PC-3 (cell line): ENCODE results near the gene C22orf23. TPM values are rescaled to one million over a fixed set of nuclear protein-coding genes. Genes with fewer than 3 reads are reported as not detected.

Experiments used
- ATAC-seq: fragments of 200-7000 bp; cut with Tn5 transposase; 2 replicates; pipeline ENCODE4 v1.9.1; 2020; ENCODE audit warnings: mild to moderate bottlenecking, moderate library complexity
- BruUV-seq: library from RNA; stranded (reverse); fragments of 400-500 nt; replicated peaks from 2 replicates; lab custom pipeline; 2021; lab: Mats Ljungman, UMichigan
- CTCF ChIA-PET: fragments of 300-600 bp; sonication (Branson Sonifier 250); formaldehyde crosslinking; loops from one replicate; lab custom pipeline; 2022; ENCODE audit warnings: antibody characterized with exemption; lab: Charles Lee
- POLR2A ChIA-PET: fragments of 300-600 bp; sonication (Branson Sonifier 250); formaldehyde crosslinking; loops from one replicate; lab custom pipeline; 2022; ENCODE audit warnings: antibody characterized with exemption; ENCODE audit not compliant: unreplicated experiment; lab: Charles Lee
- DNase-seq: peaks from one replicate; pipeline ENCODE4 v3.0.0-alpha.2; 2015
- H2AFZ ChIP-seq: fragments of 300-600 bp; sonication (generic); 2 replicates; pipeline ENCODE4 v1.6.0; 2016; ENCODE audit warnings: antibody characterized with exemption, low read length
- H3F3A ChIP-seq: fragments of 300-600 bp; sonication (generic); one replicate; pipeline ENCODE4 v1.6.0; 2017; ENCODE audit warnings: antibody characterized with exemption, low read length, control low read depth, mild to moderate bottlenecking; ENCODE audit not compliant: unreplicated experiment
- H3K27ac ChIP-seq: fragments of 300-600 bp; sonication (generic); 2 replicates; pipeline ENCODE4 v1.5.1; 2016; ENCODE audit warnings: mild to moderate bottlenecking, low read length
- H3K27me3 ChIP-seq: fragments of 300-600 bp; sonication (generic); 2 replicates; pipeline ENCODE4 v1.6.1; 2016; ENCODE audit warnings: low read length, mixed read lengths
- H3K36me3 ChIP-seq: fragments of 300-600 bp; sonication (generic); 2 replicates; pipeline ENCODE4 v1.6.1; 2016; ENCODE audit warnings: low read depth, mixed run types, low read length, mixed read lengths
- H3K4me1 ChIP-seq: fragments of 300-600 bp; sonication (generic); 2 replicates; pipeline ENCODE4 v1.5.1; 2016; ENCODE audit warnings: low read length; ENCODE audit not compliant: insufficient read depth
- H3K4me2 ChIP-seq: fragments of 300-600 bp; sonication (generic); 2 replicates; pipeline ENCODE4 v1.6.0; 2016; ENCODE audit warnings: low read length
- H3K4me3 ChIP-seq: fragments of 300-600 bp; sonication (generic); 2 replicates; pipeline ENCODE4 v1.5.1; 2016; ENCODE audit warnings: mild to moderate bottlenecking, low read length, mixed read lengths
- H3K79me2 ChIP-seq: fragments of 300-600 bp; sonication (generic); 2 replicates; pipeline ENCODE4 v1.6.1; 2017; ENCODE audit warnings: low read length, mixed read lengths
- H3K9ac ChIP-seq: fragments of 300-600 bp; sonication (generic); 2 replicates; pipeline ENCODE4 v1.6.0; 2016; ENCODE audit warnings: mild to moderate bottlenecking, low read length
- H3K9me2 ChIP-seq: fragments of 300-600 bp; sonication (generic); replicated peaks from 2 replicates; pipeline ENCODE4 v1.6.1; 2016; ENCODE audit warnings: mixed run types, low read length, mixed read lengths
- H3K9me3 ChIP-seq: fragments of 300-600 bp; sonication (generic); 2 replicates; pipeline ENCODE4 v1.6.1; 2016; ENCODE audit warnings: low read length, mixed read lengths
- H4K20me1 ChIP-seq: fragments of 300-600 bp; sonication (generic); 2 replicates; pipeline ENCODE4 v1.6.1; 2016; ENCODE audit warnings: low read length, mixed read lengths
- CTCF ChIP-seq: fragments of 300-600 bp; sonication (generic); conservative IDR thresholded peaks from 2 replicates; pipeline ENCODE4 v1.5.1; 2017; ENCODE audit warnings: antibody characterized with exemption, low read depth, mild to moderate bottlenecking, low read length
- EZH2 ChIP-seq: fragments of 300-600 bp; sonication (generic); IDR thresholded peaks from one replicate; pipeline ENCODE4 v1.6.1; 2017; ENCODE audit warnings: antibody characterized with exemption, mild to moderate bottlenecking, low read length; ENCODE audit not compliant: unreplicated experiment
- EZH2phosphoT487 ChIP-seq: fragments of 300-600 bp; sonication (generic); IDR thresholded peaks from 2 replicates; pipeline ENCODE4 v1.6.1; 2018; ENCODE audit warnings: mild to moderate bottlenecking, antibody characterized with exemption, low read length, borderline replicate concordance
- intact Hi-C: fragments of 100-400 bp; cut with micrococcal nuclease; formaldehyde crosslinking; loops from 2 replicates; pipeline ENCODE4 v1.9.0; 2023
- total RNA-seq: library from RNA; depleted of rRNA; stranded (reverse); fragments of >200 nt; gene quantifications from 2 replicates; pipeline ENCODE4 v1.2.3, GENCODE V29; 2014

The C22orf23 gene
- total RNA-seq, 1 experiment from 2014 or later: 0.69 TPM

- no peaks in the 10 kb centered on the region for H4K20me1 ChIP-seq
- no peak overlapping the region for H3K27ac ChIP-seq
- no peaks in the 10 kb centered on the region for H3K4me1 ChIP-seq
- H3K79me2 ChIP-seq: no peaks in the 10 kb centered on the region
- no peak for DNase-seq
- H3K27me3 ChIP-seq: no peaks in the 10 kb centered on the region
- CTCF ChIA-PET: no interaction called here
- no peak for ATAC-seq
- no peaks in the 10 kb centered on the region for H3K9me3 ChIP-seq
- H2AFZ ChIP-seq: no peak overlapping the region
- peaks cover 13% of the 10 kb centered on the region for H3K36me3 ChIP-seq
- H3K4me2 ChIP-seq: no peak overlapping the region
- no peaks in the 10 kb centered on the region for H3K9me2 ChIP-seq
- no peak overlapping the region for H3K9ac ChIP-seq
- H3K4me3 ChIP-seq: no peak overlapping the region
- H3F3A ChIP-seq: no peaks in the 10 kb centered on the region
- TF ChIP-seq CTCF (no peak), EZH2 (no peak), EZH2phosphoT487 (no peak)
- intact Hi-C loops: no loop called here
- BruUV-seq: no TSS peak
- POLR2A ChIA-PET: no interaction called here
These were observed 14.4 kb upstream of the C22orf23 start for GRCh38 chr22:37967637-37968451.

- no peaks in the 10 kb centered on the region for H3K27me3 ChIP-seq
- intact Hi-C loops: no loop called here
- no TSS peak for BruUV-seq
- H3K4me3 ChIP-seq: no peak overlapping the region
- no peaks in the 10 kb centered on the region for H3K4me1 ChIP-seq
- H2AFZ ChIP-seq: no peak overlapping the region
- DNase-seq (no peak), ATAC-seq (no peak)
- no peak overlapping the region for H3K4me2 ChIP-seq
- TF ChIP-seq CTCF: no peak
- TF ChIP-seq EZH2: no peak
- TF ChIP-seq EZH2phosphoT487: no peak
- no peaks in the 10 kb centered on the region for H3F3A ChIP-seq
- no peaks in the 10 kb centered on the region for H4K20me1 ChIP-seq
- CTCF ChIA-PET: no interaction called here
- no peak overlapping the region for H3K27ac ChIP-seq
- H3K9ac ChIP-seq: no peak overlapping the region
- no peaks in the 10 kb centered on the region for H3K79me2 ChIP-seq
- H3K36me3 ChIP-seq: peaks cover 15% of the 10 kb centered on the region
- H3K9me3 ChIP-seq: no peaks in the 10 kb centered on the region
- POLR2A ChIA-PET: no interaction called here
- H3K9me2 ChIP-seq: no peaks in the 10 kb centered on the region
These were observed 13.7 kb upstream of the C22orf23 start for GRCh38 chr22:37967147-37967546.

- H3K9me2 ChIP-seq: no peaks in the 10 kb centered on the region
- TF ChIP-seq EZH2phosphoT487 (no peak), CTCF (no peak), EZH2 (no peak)
- DNase-seq (no peak), ATAC-seq (no peak)
- H3K4me3 ChIP-seq: no peak overlapping the region
- intact Hi-C loops: no loop called here
- ChIA-PET POLR2A (no interaction called here), CTCF (no interaction called here)
- H3K27me3 ChIP-seq: no peaks in the 10 kb centered on the region
- no peaks in the 10 kb centered on the region for H3F3A ChIP-seq
- no peaks in the 10 kb centered on the region for H4K20me1 ChIP-seq
- BruUV-seq: no TSS peak
- peaks cover 21% of the 10 kb centered on the region for H3K36me3 ChIP-seq
- H3K4me1 ChIP-seq: no peaks in the 10 kb centered on the region
- no peak overlapping the region for H2AFZ ChIP-seq
- no peaks in the 10 kb centered on the region for H3K79me2 ChIP-seq
- H3K4me2 ChIP-seq: no peak overlapping the region
- H3K9ac ChIP-seq: no peak overlapping the region
- H3K9me3 ChIP-seq: no peaks in the 10 kb centered on the region
- H3K27ac ChIP-seq: no peak overlapping the region
These were observed 12.7 kb upstream of the C22orf23 start for GRCh38 chr22:37965940-37966664.
